ENCODE results near the gene ZSCAN5C.
"Not testable (repeated sequence)": the region's sequence is repeated elsewhere in the genome, so short reads cannot be mapped to it uniquely, and the experiment has no call there.

ZSCAN5C gene

GRCh38 chr19:56163097-56163496, 39.0 kb upstream of the ZSCAN5C start:
- Histone ChIP-seq H3K27ac (no peak overlapping the region), H3K36me3 (peaks cover 48% of the 10 kb centered on the region), H3K4me1 (peaks cover 39% of the 10 kb centered on the region), H3K27me3 (no peaks in the 10 kb centered on the region), H3K4me3 (no peak overlapping the region), H3K4me2 (peak overlapping the region; percentile 66), H4K20me1 (peaks cover 42% of the 10 kb centered on the region), H3K9me3 (no peaks in the 10 kb centered on the region), H3K9ac (no peak overlapping the region)
- no peak for TF ChIP-seq Cebpa-rat (IDR thresholded peaks at IDR 0.05)

- Histone ChIP-seq H3K36me3 (peaks cover 8% of the 10 kb centered on the region; the same call in 1 of the 2 replicates), H3K27me3 (no peaks in the 10 kb centered on the region), H3K9me3 (no peaks in the 10 kb centered on the region), H3K4me2 (no peak overlapping the region), H4K20me1 (peaks cover 22% of the 10 kb centered on the region), H3K27ac (no peak overlapping the region), H3K4me3 (no peak overlapping the region), H3K4me1 (peaks cover 34% of the 10 kb centered on the region), H3K9ac (no peak overlapping the region)
- no peak for TF ChIP-seq Cebpa-rat (IDR thresholded peaks at IDR 0.05)
Measured at GRCh38 chr19:56167064-56167578, 35.0 kb upstream of the ZSCAN5C start.

DNA sequence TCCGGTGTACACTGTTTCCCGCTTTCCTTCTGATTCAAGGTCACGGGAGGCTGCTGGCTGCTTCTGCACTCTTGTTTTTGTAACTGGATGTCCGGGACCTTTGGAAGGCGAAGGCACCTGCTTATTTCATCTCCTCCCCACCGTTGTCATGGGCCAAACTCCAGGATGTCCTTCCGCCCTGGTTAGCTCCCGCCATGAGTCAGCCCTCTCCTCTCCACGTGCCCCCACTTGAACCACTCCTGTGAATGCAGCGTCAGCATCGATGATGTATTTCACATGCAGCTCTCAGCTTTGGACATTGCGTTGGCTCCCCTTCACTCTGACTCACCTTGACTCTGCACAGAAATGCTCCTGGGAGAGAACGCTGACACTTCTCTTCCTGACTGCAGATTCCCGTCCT, 31.8 kb upstream of the ZSCAN5C start:
- no peak overlapping the region for H3K27ac ChIP-seq
- H3K27me3 ChIP-seq = no peaks in the 10 kb centered on the region
- H3K9me3 ChIP-seq = no peaks in the 10 kb centered on the region
- no peak overlapping the region for H3K9ac ChIP-seq
- H3K4me3 ChIP-seq = no peak overlapping the region
- peaks cover 17% of the 10 kb centered on the region for H3K4me1 ChIP-seq
- H3K4me2 ChIP-seq = no peak overlapping the region
- no peaks in the 10 kb centered on the region for H4K20me1 ChIP-seq
- no peak for TF ChIP-seq Cebpa-rat (IDR thresholded peaks at IDR 0.05)
- H3K36me3 ChIP-seq = no peaks in the 10 kb centered on the region

- Histone ChIP-seq H3K4me2 (no peak overlapping the region), H3K27ac (no peak overlapping the region), H4K20me1 (no peaks in the 10 kb centered on the region), H3K9me3 (no peaks in the 10 kb centered on the region), H3K4me3 (no peak overlapping the region), H3K9ac (no peak overlapping the region), H3K4me1 (peaks cover 34% of the 10 kb centered on the region), H3K36me3 (no peaks in the 10 kb centered on the region), H3K27me3 (no peaks in the 10 kb centered on the region)
- TF ChIP-seq Cebpa-rat (IDR thresholded peaks at IDR 0.05) = no peak
Measured at GRCh38 chr19:56174086-56174485, 28.0 kb upstream of the ZSCAN5C start.

DNA sequence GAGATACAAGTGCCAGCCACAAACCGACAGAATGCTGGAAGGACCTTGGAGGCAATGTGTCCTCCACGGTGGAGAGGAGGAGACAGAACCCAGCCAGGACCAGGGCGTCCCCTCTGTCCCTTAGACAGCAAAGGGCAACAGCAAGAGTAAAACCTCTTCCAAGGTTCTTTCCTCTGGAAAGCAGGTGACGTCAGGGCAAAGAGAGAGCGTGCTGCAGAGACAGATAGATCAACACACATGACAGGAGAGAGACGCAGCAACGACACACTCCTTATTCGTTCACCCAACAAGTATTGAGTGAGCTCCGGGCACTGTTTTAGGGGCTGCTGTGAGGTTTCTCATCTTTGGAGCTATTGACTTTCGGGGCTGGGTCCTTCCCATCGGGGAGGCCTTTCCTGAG, 27.5 kb upstream of the ZSCAN5C start:
- Histone ChIP-seq H4K20me1 (no peaks in the 10 kb centered on the region), H3K9ac (no peak overlapping the region), H3K9me3 (no peaks in the 10 kb centered on the region), H3K36me3 (no peaks in the 10 kb centered on the region), H3K27me3 (no peaks in the 10 kb centered on the region), H3K4me2 (no peak overlapping the region), H3K4me1 (peaks cover 34% of the 10 kb centered on the region), H3K4me3 (no peak overlapping the region), H3K27ac (no peak overlapping the region)
- no peak for TF ChIP-seq Cebpa-rat (IDR thresholded peaks at IDR 0.05)

DNA sequence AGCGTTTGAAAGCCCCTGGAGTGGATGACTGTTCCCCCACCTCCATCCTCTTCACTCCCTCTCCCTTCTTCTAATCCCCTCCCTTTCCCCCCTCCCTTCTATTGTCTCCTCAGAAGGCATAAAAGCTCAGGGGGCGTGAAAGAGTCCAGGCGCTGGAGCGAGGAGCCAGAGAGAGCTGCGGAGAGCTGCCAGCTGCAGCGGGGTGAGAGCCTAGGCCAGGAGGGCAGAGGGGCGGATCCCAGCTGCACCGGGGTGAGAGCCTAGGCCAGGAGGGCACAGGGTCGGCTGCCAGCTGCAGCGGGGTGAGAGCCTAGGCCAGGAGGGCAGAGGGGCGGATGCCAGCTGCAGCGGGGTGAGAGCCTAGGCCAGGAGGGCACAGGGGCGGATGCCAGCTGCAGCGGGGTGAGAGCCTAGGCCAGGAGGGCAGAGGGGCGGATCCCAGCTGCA, 26.2 kb upstream of the ZSCAN5C start, which contains the start of gene GALP:
Gene GALP, plus strand, starts transcription at position 148 of the 447 bp plus-strand sequence. CDS start 1,101 bp downstream, outside the sequence.
- H3K9ac ChIP-seq, H3K27me3 ChIP-seq, H3K4me3 ChIP-seq, H3K36me3 ChIP-seq, H3K9me3 ChIP-seq, H4K20me1 ChIP-seq: not testable (repeated sequence)
- Histone ChIP-seq H3K4me1 (peaks cover 34% of the 10 kb centered on the region), H3K27ac (peak within 1 kb of the TSS; percentile 26; the same call in 1 of the 2 replicates), H3K4me2 (peak within 1 kb of the TSS; percentile 72)

- H3K9ac ChIP-seq, H3K36me3 ChIP-seq, H3K9me3 ChIP-seq, H3K27me3 ChIP-seq, H3K4me3 ChIP-seq, H4K20me1 ChIP-seq: not testable (repeated sequence)
- Histone ChIP-seq H3K4me2 (peak overlapping the region; percentile 37), H3K4me1 (peaks cover 34% of the 10 kb centered on the region), H3K27ac (peak overlapping the region; percentile 24; the same call in 1 of the 2 replicates)
Measured at GRCh38 chr19:56176310-56176709, 25.8 kb upstream of the ZSCAN5C start.

DNA sequence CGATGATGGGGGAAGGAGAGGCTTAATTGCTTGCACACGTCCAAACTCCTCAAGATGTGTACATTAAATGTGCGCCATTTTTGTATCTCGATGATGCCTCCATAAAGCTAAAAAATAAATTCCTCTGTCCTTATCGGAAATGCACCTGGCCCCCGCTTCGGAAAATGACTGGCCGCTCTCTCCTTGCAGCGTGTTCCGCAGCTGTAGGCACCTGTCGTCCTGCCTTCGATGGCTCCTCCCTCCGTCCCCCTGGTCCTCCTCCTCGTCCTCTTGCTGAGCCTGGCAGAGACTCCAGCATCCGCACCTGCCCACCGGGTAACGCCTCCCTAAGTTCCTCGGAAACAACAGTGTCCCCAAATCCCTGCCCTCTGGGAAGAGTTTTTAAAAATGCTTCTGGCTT, 25.2 kb upstream of the ZSCAN5C start:
- H3K9ac ChIP-seq = no peak overlapping the region

GRCh38 chr19:56177564-56178243, 24.4 kb upstream of the ZSCAN5C start:
- Histone ChIP-seq H4K20me1 (no peaks in the 10 kb centered on the region), H3K4me1 (peaks cover 28% of the 10 kb centered on the region), H3K36me3 (no peaks in the 10 kb centered on the region), H3K9me3 (no peaks in the 10 kb centered on the region), H3K9ac (no peak overlapping the region), H3K27ac (no peak overlapping the region), H3K4me2 (no peak overlapping the region), H3K4me3 (no peak overlapping the region), H3K27me3 (no peaks in the 10 kb centered on the region)
- no peak for TF ChIP-seq Cebpa-rat (IDR thresholded peaks at IDR 0.05)

More for the DNA sequence above, 25.2 kb upstream of the ZSCAN5C start:
- H3K27me3 ChIP-seq = no peaks in the 10 kb centered on the region
- H3K27ac ChIP-seq = peak overlapping the region; percentile 24; the same call in 1 of the 2 replicates
- H3K4me1 ChIP-seq = peaks cover 31% of the 10 kb centered on the region
- no peaks in the 10 kb centered on the region for H4K20me1 ChIP-seq
- no peak overlapping the region for H3K4me3 ChIP-seq
- peak overlapping the region; percentile 37 for H3K4me2 ChIP-seq
- TF ChIP-seq Cebpa-rat (IDR thresholded peaks at IDR 0.05) = no peak
- H3K36me3 ChIP-seq = no peaks in the 10 kb centered on the region
- no peaks in the 10 kb centered on the region for H3K9me3 ChIP-seq

- TF ChIP-seq Cebpa-rat (IDR thresholded peaks at IDR 0.05) = no peak
- Histone ChIP-seq H3K4me3 (no peak overlapping the region), H3K4me2 (no peak overlapping the region), H4K20me1 (no peaks in the 10 kb centered on the region), H3K9ac (no peak overlapping the region), H3K36me3 (no peaks in the 10 kb centered on the region), H3K9me3 (no peaks in the 10 kb centered on the region), H3K27ac (no peak overlapping the region), H3K27me3 (no peaks in the 10 kb centered on the region), H3K4me1 (peaks cover 7% of the 10 kb centered on the region)
Measured at GRCh38 chr19:56189785-56190184, 12.3 kb upstream of the ZSCAN5C start.
